ENCODE results near the gene PDE4D.

The PDE4D gene

DNA sequence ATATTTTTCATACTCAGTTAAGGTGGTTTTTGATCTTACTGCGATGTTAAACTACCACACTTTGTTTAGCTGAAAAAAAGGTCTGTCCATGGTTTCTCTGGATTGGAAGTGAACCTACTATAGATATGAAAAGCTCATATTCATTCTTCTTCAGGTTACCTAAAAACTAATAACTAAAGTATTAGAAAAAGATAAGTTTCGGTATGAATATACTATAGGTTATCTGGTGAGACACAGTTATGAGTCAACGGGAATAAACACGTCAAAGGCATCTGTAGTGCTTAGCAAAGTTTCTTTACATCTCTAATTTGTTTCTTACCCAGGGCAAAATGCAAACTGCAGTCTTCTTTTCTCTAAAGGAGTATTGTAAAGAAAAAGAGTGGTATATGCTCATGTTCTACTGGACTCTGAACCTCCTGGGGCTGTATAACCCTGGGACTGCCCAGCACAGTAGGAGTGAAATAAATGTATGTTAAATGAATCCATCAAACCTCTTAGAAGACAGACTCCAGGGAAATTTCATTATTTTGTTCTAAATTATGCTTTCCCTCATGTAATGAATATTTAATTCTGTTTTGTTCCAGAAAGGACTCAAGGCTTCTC lies 521.9 kb downstream of the PDE4D start:
- Histone ChIP-seq H3K9me3 (ENCODE audit: low read length) (no peaks in the 10 kb centered on the region), H3K9ac (ENCODE audit: low read length) (no peak overlapping the region), H3K4me1 (ENCODE audit: insufficient read depth, low read length) (peaks cover 10% of the 10 kb centered on the region), H3K36me3 (ENCODE audit: insufficient read depth, low read length) (no peaks in the 10 kb centered on the region), H3K4me3 (ENCODE audit: low read depth in 1 of 2, low read length in 2 of 2) (no peak overlapping the region), H3K27ac (ENCODE audit: low read depth, low read length) (no peak overlapping the region), H3K27me3 (ENCODE audit: control insufficient read depth in 1 of 2, insufficient read depth in 2 of 2, low read length in 2 of 2) (no peaks in the 10 kb centered on the region)

DNA sequence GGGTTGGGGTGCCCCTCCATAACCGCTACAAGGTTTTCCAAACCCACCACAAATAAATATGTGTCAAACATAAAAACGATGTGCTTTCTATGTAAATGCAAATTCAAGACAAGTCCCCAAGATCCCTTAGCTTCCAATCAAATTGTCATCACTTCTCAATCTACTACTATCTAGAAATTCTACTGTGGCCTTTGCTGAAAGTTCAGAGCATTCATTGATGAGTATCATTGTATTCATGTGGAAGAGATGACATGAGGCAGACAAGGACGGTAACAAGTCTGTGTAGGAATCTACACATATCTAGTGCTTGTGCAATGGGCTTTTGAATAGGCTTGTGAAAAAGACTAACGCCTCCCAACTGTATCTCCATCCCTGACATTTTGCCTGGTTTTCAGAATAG lies 524.6 kb downstream of the PDE4D start:
- H3K4me1 ChIP-seq (ENCODE audit: insufficient read depth, low read length), result peaks cover 10% of the 10 kb centered on the region
- no peaks in the 10 kb centered on the region for H3K9me3 ChIP-seq (ENCODE audit: low read length)
- H3K4me3 ChIP-seq (ENCODE audit: low read depth in 1 of 2, low read length in 2 of 2), result no peak overlapping the region
- H3K27ac ChIP-seq (ENCODE audit: low read depth, low read length), result no peak overlapping the region
- H3K9ac ChIP-seq (ENCODE audit: low read length), result no peak overlapping the region
- H3K27me3 ChIP-seq (ENCODE audit: control insufficient read depth in 1 of 2, insufficient read depth in 2 of 2, low read length in 2 of 2), result no peaks in the 10 kb centered on the region
- H3K36me3 ChIP-seq (ENCODE audit: insufficient read depth, low read length), result no peaks in the 10 kb centered on the region

DNA sequence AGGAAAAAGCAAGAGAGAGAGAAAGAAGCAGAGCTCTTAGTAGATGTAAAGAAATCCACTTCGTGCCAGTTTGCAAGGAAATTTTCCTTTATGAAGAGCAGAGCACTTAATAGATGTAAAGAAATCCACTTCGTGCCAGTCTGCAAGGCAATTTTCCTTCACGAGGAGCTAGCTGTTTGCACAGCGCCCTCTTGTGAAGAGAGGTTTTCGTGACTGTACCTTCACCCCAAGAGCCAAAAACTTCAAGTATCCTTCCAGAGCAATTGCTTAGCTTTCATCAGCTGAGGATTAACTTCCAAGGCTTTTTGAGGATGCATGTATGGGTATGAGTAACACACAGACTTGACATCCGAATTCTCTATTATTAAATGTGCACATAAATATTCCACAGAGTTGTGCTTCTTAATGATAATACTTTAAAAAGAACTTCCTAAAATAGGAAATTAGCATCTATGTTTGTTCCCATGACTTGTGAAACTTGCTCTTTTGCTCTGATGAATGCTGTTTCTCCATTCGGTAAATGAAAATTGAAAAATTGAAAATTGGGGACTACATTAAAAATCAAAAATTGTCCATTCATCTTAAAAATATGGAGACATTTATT lies 525.6 kb downstream of the PDE4D start:
- Histone ChIP-seq H3K9me3 (ENCODE audit: low read length) (no peaks in the 10 kb centered on the region), H3K4me3 (ENCODE audit: low read depth in 1 of 2, low read length in 2 of 2) (no peak overlapping the region)

DNA sequence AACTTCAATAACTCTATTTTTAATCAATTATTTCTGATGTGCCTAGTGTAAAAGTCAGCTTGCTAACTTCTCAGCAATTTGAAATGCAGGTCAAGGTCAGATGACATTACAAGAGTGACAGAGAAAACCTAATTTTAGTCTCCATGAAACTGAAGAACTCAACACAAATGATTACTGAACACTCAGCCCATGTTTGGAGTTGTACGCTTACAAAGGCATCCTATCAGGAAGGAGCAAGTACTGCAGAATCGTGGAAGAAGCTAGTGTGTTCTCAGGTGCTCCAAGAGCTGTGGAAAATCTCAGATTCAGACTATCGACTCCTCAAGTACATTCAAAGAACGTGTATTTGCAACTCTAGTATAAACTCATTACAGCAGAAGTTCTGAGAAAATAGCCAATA lies 526.7 kb downstream of the PDE4D start:
- Histone ChIP-seq H3K4me3 (ENCODE audit: low read depth in 1 of 2, low read length in 2 of 2) (no peak overlapping the region), H3K9me3 (ENCODE audit: low read length) (no peaks in the 10 kb centered on the region), H3K27me3 (ENCODE audit: control insufficient read depth in 1 of 2, insufficient read depth in 2 of 2, low read length in 2 of 2) (no peaks in the 10 kb centered on the region), H3K4me1 (ENCODE audit: insufficient read depth, low read length) (peaks cover 24% of the 10 kb centered on the region), H3K9ac (ENCODE audit: low read length) (no peak overlapping the region), H3K36me3 (ENCODE audit: insufficient read depth, low read length) (no peaks in the 10 kb centered on the region), H3K27ac (ENCODE audit: low read depth, low read length) (no peak overlapping the region)

More for the DNA sequence above, 525.6 kb downstream of the PDE4D start:
- H3K27me3 ChIP-seq (ENCODE audit: control insufficient read depth in 1 of 2, insufficient read depth in 2 of 2, low read length in 2 of 2), result no peaks in the 10 kb centered on the region
- H3K9ac ChIP-seq (ENCODE audit: low read length), result no peak overlapping the region
- no peaks in the 10 kb centered on the region for H3K36me3 ChIP-seq (ENCODE audit: insufficient read depth, low read length)
- peaks cover 19% of the 10 kb centered on the region for H3K4me1 ChIP-seq (ENCODE audit: insufficient read depth, low read length)
- no peak overlapping the region for H3K27ac ChIP-seq (ENCODE audit: low read depth, low read length)

DNA sequence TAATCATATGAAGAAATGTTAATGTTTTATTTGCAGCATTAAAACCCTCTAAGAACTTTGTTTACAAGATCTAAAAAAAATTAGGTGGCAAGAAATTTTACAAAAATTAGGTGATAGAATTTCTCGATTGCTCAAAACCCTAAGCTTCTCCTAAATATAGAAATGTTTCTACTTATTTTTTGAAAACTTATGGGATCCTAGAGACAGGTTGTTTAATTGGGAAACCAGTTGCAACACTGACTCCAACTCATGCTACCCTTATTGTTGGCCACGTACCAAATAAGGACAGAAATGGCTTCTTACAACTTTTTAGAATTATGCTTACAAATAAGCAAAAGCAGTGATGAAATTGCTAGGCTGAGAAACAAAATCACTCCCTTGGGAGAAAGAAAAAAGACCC lies 531.1 kb downstream of the PDE4D start:
- Histone ChIP-seq H3K4me1 (ENCODE audit: insufficient read depth, low read length) (peaks cover 38% of the 10 kb centered on the region), H3K27me3 (ENCODE audit: control insufficient read depth in 1 of 2, insufficient read depth in 2 of 2, low read length in 2 of 2) (no peaks in the 10 kb centered on the region), H3K4me3 (ENCODE audit: low read depth in 1 of 2, low read length in 2 of 2) (no peak overlapping the region), H3K9ac (ENCODE audit: low read length) (no peak overlapping the region), H3K27ac (ENCODE audit: low read depth, low read length) (no peak overlapping the region), H3K9me3 (ENCODE audit: low read length) (no peaks in the 10 kb centered on the region), H3K36me3 (ENCODE audit: insufficient read depth, low read length) (no peaks in the 10 kb centered on the region)

DNA sequence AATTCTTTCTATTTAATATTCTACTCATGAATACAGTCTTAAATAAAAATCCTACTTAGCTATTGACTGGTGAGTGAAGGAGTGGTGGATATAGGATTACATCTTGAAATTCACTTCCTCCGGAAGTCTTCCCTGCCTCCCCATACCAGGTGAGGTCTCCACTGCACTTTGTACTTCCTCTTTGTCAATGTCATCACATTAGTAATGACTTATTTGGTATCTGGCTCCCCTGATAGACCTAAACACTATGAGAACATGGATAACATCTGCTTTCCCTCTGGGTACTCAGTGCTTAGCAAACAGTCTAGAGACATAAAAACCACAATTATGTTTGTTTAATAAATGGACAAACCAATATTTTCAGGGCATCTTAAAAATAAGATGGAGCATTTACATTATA lies 532.1 kb downstream of the PDE4D start:
- peaks cover 48% of the 10 kb centered on the region for H3K4me1 ChIP-seq (ENCODE audit: insufficient read depth, low read length)
- H3K4me3 ChIP-seq (ENCODE audit: low read depth in 1 of 2, low read length in 2 of 2), result no peak overlapping the region
- H3K27me3 ChIP-seq (ENCODE audit: control insufficient read depth in 1 of 2, insufficient read depth in 2 of 2, low read length in 2 of 2), result no peaks in the 10 kb centered on the region
- H3K9me3 ChIP-seq (ENCODE audit: low read length), result no peaks in the 10 kb centered on the region
- H3K36me3 ChIP-seq (ENCODE audit: insufficient read depth, low read length), result no peaks in the 10 kb centered on the region
- no peak overlapping the region for H3K27ac ChIP-seq (ENCODE audit: low read depth, low read length)
- H3K9ac ChIP-seq (ENCODE audit: low read length), result no peak overlapping the region

DNA sequence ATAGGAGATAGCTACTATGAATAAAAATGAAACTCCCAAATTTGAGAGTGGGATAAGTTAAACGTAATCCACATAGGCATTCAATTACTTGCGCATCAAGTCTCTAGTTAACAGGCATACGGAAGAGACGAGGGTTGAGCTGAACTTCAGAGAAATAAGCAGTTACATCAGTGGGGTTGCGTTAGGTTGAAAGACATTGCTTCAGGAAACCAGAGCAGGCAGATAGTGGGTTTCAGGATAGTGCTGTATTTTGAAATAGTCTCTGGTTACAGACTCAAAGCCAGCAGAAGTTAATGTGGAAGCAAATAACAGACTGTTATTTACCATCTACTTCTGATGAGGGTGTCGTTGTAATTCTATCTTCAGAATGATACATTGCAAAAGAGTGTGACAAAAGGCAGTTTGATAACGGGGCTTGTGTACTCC lies 533.4 kb downstream of the PDE4D start:
- Histone ChIP-seq H3K27ac (ENCODE audit: low read depth, low read length) (no peak overlapping the region), H3K9me3 (ENCODE audit: low read length) (no peaks in the 10 kb centered on the region), H3K4me1 (ENCODE audit: insufficient read depth, low read length) (peaks cover 53% of the 10 kb centered on the region), H3K9ac (ENCODE audit: low read length) (no peak overlapping the region), H3K27me3 (ENCODE audit: control insufficient read depth in 1 of 2, insufficient read depth in 2 of 2, low read length in 2 of 2) (no peaks in the 10 kb centered on the region), H3K4me3 (ENCODE audit: low read depth in 1 of 2, low read length in 2 of 2) (no peak overlapping the region), H3K36me3 (ENCODE audit: insufficient read depth, low read length) (no peaks in the 10 kb centered on the region)

DNA sequence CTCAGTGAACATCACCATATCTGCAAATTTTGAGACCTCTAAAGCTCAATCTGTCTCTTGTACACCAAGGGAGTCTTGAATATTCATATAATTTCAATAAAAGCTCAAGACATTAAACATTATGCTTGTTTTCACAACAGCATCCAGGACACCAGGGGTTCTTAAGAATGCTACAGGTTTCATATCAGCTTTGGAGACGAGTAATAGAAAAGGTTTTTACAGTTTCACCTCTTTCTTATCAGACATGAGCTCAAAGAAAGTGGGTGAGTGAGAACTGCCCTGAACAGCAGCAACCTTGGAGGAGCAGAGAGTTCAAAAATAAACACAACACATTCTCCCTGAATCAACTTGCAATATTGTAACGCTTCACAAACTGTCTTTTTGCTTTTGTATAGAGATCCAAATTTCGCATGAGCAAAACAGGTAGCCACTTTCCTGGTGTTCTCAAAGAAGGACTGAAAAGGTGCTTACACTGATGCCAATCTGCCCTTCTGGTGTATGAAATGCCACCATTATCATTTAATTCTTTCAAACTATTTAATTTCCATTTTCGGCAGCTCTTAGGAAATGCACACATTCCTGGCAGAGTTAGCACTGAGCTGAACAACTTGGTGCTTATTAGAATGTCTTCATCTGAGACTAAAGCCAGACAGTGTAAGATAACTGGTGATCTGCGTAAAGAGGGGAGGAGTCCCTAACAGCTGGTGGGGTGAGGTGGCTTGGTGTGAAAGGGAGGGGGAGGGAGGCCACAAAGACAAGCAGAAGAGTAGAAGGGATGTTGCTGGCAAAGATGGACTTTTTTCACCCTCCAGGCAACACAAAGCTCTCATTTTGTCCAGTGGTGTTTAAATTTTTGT lies 535.3 kb downstream of the PDE4D start:
- Histone ChIP-seq H3K27me3 (ENCODE audit: control insufficient read depth in 1 of 2, insufficient read depth in 2 of 2, low read length in 2 of 2) (no peaks in the 10 kb centered on the region), H3K27ac (ENCODE audit: low read depth, low read length) (peak overlapping the region; percentile 65), H3K36me3 (ENCODE audit: insufficient read depth, low read length) (no peaks in the 10 kb centered on the region), H3K9ac (ENCODE audit: low read length) (peak overlapping the region; percentile 26), H3K4me3 (ENCODE audit: low read depth in 1 of 2, low read length in 2 of 2) (peak overlapping the region in 1 of 2 donors; percentile 5), H3K4me1 (ENCODE audit: insufficient read depth, low read length) (peaks cover 60% of the 10 kb centered on the region), H3K9me3 (ENCODE audit: low read length) (no peaks in the 10 kb centered on the region)

DNA sequence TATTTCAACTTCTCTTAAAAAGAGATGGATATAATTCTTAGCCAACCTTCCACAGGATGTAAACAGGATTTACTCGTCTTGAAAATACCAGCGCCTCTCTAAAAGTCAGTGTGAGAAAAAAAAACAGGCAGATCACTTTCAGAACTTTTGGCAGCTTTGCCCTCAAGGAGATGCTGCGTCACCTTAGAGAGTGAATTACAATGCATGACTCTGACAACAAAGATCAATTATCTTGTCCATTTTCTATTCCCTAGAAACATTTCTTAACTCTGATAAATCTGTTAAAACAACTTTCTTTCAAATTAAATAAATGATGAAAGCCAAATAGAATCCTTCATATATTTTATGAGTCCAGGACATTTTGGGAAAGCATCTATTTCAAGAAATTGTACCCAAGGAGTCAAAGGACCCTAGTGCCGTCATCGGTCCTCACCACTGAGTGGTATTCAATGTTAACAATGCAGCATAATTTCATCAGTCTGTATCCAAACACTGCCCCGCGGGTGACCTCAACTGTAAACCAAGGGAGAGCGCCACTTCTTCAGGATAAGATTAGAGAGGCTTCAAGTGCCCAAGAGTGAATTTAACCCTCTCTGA lies 536.0 kb downstream of the PDE4D start:
- Histone ChIP-seq H3K36me3 (ENCODE audit: insufficient read depth, low read length) (no peaks in the 10 kb centered on the region), H3K27me3 (ENCODE audit: control insufficient read depth in 1 of 2, insufficient read depth in 2 of 2, low read length in 2 of 2) (no peaks in the 10 kb centered on the region), H3K9ac (ENCODE audit: low read length) (peak overlapping the region; percentile 26), H3K9me3 (ENCODE audit: low read length) (no peaks in the 10 kb centered on the region), H3K4me3 (ENCODE audit: low read depth in 1 of 2, low read length in 2 of 2) (peak overlapping the region in 1 of 2 donors; percentile 5), H3K27ac (ENCODE audit: low read depth, low read length) (peak overlapping the region; percentile 65), H3K4me1 (ENCODE audit: insufficient read depth, low read length) (peaks cover 60% of the 10 kb centered on the region)

DNA sequence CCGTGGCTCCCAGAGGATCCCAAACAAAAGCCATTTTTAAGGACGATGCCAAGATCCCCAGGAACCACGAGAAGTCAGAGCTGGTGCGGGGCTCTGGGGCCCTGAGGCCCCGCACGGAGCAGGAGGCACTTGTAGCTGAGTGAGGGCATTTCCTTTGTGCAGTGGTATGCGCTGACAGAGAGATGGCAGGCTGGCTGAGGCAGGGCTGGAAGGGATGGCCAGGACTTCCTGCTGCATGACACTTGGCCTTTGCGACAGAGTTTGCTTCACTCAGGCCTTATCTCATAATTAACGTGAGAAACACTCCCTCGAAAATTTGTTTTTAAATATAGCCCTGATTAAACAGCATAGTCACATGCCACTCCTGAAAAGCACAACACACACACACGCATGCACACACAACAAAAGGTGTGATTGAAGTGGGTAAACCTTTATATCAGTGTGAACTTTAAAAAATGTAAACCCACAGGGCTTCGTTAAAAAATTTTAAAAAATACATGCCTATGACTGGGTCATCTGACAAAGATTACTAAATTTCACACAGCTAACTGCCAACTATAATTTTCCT lies 536.6 kb downstream of the PDE4D start:
- no peaks in the 10 kb centered on the region for H3K27me3 ChIP-seq (ENCODE audit: control insufficient read depth in 1 of 2, insufficient read depth in 2 of 2, low read length in 2 of 2)
- peak overlapping the region; percentile 21 for H3K9ac ChIP-seq (ENCODE audit: low read length)
- H3K4me3 ChIP-seq (ENCODE audit: low read depth in 1 of 2, low read length in 2 of 2), result peak overlapping the region in 1 of 2 donors; percentile 5
- peak overlapping the region; percentile 65 for H3K27ac ChIP-seq (ENCODE audit: low read depth, low read length)
- H3K36me3 ChIP-seq (ENCODE audit: insufficient read depth, low read length), result no peaks in the 10 kb centered on the region
- H3K9me3 ChIP-seq (ENCODE audit: low read length), result no peaks in the 10 kb centered on the region
- H3K4me1 ChIP-seq (ENCODE audit: insufficient read depth, low read length), result peaks cover 66% of the 10 kb centered on the region

DNA sequence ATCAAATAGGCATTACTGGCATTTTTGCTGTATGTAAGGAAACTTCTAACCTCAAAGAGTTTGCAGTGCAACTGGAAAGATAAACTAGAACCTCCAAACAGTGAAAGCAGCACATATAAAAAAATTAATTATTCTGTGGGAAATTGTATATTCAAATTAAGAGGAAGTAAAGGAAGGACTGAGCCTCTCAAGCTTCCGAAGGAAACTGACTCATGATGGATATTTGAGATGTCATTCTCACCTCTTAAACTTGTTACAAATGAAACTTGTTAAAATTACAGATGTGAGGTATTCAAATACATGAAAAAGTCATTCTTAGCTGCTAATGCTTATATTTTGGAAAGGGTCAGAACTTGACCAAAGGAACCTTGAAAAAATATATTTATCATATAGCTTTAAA lies 538.7 kb downstream of the PDE4D start:
- H3K4me1 ChIP-seq (ENCODE audit: insufficient read depth, low read length), result peaks cover 79% of the 10 kb centered on the region
- no peak overlapping the region for H3K4me3 ChIP-seq (ENCODE audit: low read depth in 1 of 2, low read length in 2 of 2)
- no peak overlapping the region for H3K9ac ChIP-seq (ENCODE audit: low read length)
- no peaks in the 10 kb centered on the region for H3K36me3 ChIP-seq (ENCODE audit: insufficient read depth, low read length)
- no peaks in the 10 kb centered on the region for H3K9me3 ChIP-seq (ENCODE audit: low read length)
- no peaks in the 10 kb centered on the region for H3K27me3 ChIP-seq (ENCODE audit: control insufficient read depth in 1 of 2, insufficient read depth in 2 of 2, low read length in 2 of 2)
- peak overlapping the region; percentile 37 for H3K27ac ChIP-seq (ENCODE audit: low read depth, low read length)

Measured in muscle layer of colon (tissue), 2 donors.